GM18868 (cell line): Measurements from ENCODE around the gene MRPL36.
"Not testable (repeated sequence)": the region's sequence is repeated elsewhere in the genome, so short reads cannot be mapped to it uniquely, and the experiment has no call there.

Source experiments
- ATAC-seq: cut with Tn5 transposase; IDR thresholded peaks from one replicate; pipeline ENCODE4 v1.9.1; 2021; ENCODE audit warnings: mild to moderate bottlenecking, moderate library complexity; ENCODE audit not compliant: unreplicated experiment

MRPL36 gene

GRCh38 chr5:1799602-1800471 is at the start of gene MRPL36:
TSS of gene MRPL36 (minus strand) at chr5:1799837. CDS start at chr5:1798935, 902 bp downstream.
- peak; percentile 49 for ATAC-seq

GRCh38 chr5:1847611-1848010 is 48.0 kb upstream of the MRPL36 start:
- no peak for ATAC-seq

- ATAC-seq, result no peak
These were observed 47.4 kb upstream of the MRPL36 start for GRCh38 chr5:1847056-1847455.

- ATAC-seq, result no peak
These were observed 46.9 kb upstream of the MRPL36 start for GRCh38 chr5:1846583-1846982.

- no peak for ATAC-seq
These were observed 46.1 kb upstream of the MRPL36 start for GRCh38 chr5:1845696-1846095.

GRCh38 chr5:1844708-1845436 is 45.2 kb upstream of the MRPL36 start:
- no peak for ATAC-seq

- ATAC-seq, result not testable (repeated sequence)
These were observed 44.1 kb upstream of the MRPL36 start for GRCh38 chr5:1843761-1844160.

- ATAC-seq, result no peak
These were observed 42.6 kb upstream of the MRPL36 start for GRCh38 chr5:1842004-1842819.

- no peak for ATAC-seq
These were observed 41.3 kb upstream of the MRPL36 start for GRCh38 chr5:1840741-1841521.

- no peak for ATAC-seq
These were observed 40.5 kb upstream of the MRPL36 start for GRCh38 chr5:1840071-1840547.

- no peak for ATAC-seq
These were observed 38.4 kb upstream of the MRPL36 start for GRCh38 chr5:1838013-1838412.

- ATAC-seq, result no peak
These were observed 37.5 kb upstream of the MRPL36 start for GRCh38 chr5:1836891-1837880.

- no peak for ATAC-seq
These were observed 36.7 kb upstream of the MRPL36 start for GRCh38 chr5:1836176-1836890.

GRCh38 chr5:1835431-1835830 is 35.8 kb upstream of the MRPL36 start:
- no peak for ATAC-seq

- ATAC-seq, result no peak
These were observed 35.2 kb upstream of the MRPL36 start for GRCh38 chr5:1834721-1835429.

GRCh38 chr5:1834022-1834551 is 34.5 kb upstream of the MRPL36 start:
- ATAC-seq, result no peak

- ATAC-seq, result no peak
These were observed 33.8 kb upstream of the MRPL36 start for GRCh38 chr5:1833264-1834021.
